Endodermal cell (in vitro differentiated cells): ENCODE results near the gene TSEN15. TPM values are rescaled to one million over a fixed set of nuclear protein-coding genes. Genes with fewer than 3 reads are reported as not detected.
A peak's percentile ranks its signal among the peaks of the same experiment; 100 is the strongest.

Experiments used
- DNase-seq: peaks from one replicate; pipeline ENCODE4 v3.0.0-alpha.2; 2017
- H3K27ac ChIP-seq: 2 replicates; pipeline ENCODE4 v1.5.1; 2013; ENCODE audit warnings: mild to moderate bottlenecking, low read depth, low read length, moderate library complexity
- H3K27me3 ChIP-seq: 2 replicates; pipeline ENCODE4 v1.6.1; 2013; ENCODE audit warnings: mild to moderate bottlenecking, low read length, moderate library complexity; ENCODE audit not compliant: insufficient read depth, control insufficient read depth, poor library complexity, severe bottlenecking
- H3K36me3 ChIP-seq: 2 replicates; pipeline ENCODE4 v1.7.0; 2013; ENCODE audit warnings: mild to moderate bottlenecking, low read length, moderate library complexity; ENCODE audit not compliant: control insufficient read depth, insufficient read depth
- H3K4me1 ChIP-seq: one replicate; pipeline ENCODE4 v1.7.0; 2013; ENCODE audit warnings: low read length; ENCODE audit not compliant: control insufficient read depth, insufficient read depth
- H3K4me3 ChIP-seq: 2 replicates; pipeline ENCODE4 v1.5.1; 2013; ENCODE audit warnings: mild to moderate bottlenecking, low read length, moderate library complexity
- H3K9ac ChIP-seq: 2 replicates; pipeline ENCODE4 v1.6.1; 2013; ENCODE audit warnings: mild to moderate bottlenecking, low read length, moderate library complexity; ENCODE audit not compliant: poor library complexity, severe bottlenecking; ENCODE audit errors: extremely low read depth
- H3K9me3 ChIP-seq: 2 replicates; pipeline ENCODE4 v1.6.1; 2013; ENCODE audit warnings: mild to moderate bottlenecking, low read length, moderate library complexity; ENCODE audit not compliant: control insufficient read depth
- H3K27ac Mint-ChIP-seq: 2 replicates; pipeline ENCODE4 v1.8.0; 2020; ENCODE audit warnings: mixed read lengths
- H3K27me3 Mint-ChIP-seq: 2 replicates; pipeline ENCODE4 v1.8.0; 2021; ENCODE audit warnings: mild to moderate bottlenecking, mixed read lengths; ENCODE audit not compliant: insufficient read depth
- H3K36me3 Mint-ChIP-seq: 2 replicates; pipeline ENCODE4 v1.8.0; 2020; ENCODE audit warnings: low read depth, mixed read lengths
- H3K4me1 Mint-ChIP-seq: 2 replicates; pipeline ENCODE4 v1.8.0; 2020; ENCODE audit warnings: mixed read lengths
- H3K4me3 Mint-ChIP-seq: 2 replicates; pipeline ENCODE4 v1.8.0; 2020; ENCODE audit warnings: mild to moderate bottlenecking, moderate library complexity, mixed read lengths
- H3K9me3 Mint-ChIP-seq: 2 replicates; pipeline ENCODE4 v1.8.0; 2020; ENCODE audit warnings: mild to moderate bottlenecking, mixed read lengths
- WGBS, 2 experiments: methylation state at CpG; one replicate each; pipeline versions ENCODE4 v1.1.5 to v1.1.7; 2013; ENCODE audit warnings: missing lambda C conversion rate in 2 of 2, mixed read lengths in 1 of 2; ENCODE audit not compliant: insufficient coverage in 1 of 2, insufficient read length in 1 of 2; 5-methylcytosine and 5-hydroxymethylcytosine counted together
- total RNA-seq, 2 donors: library from RNA; stranded (reverse); fragmentation: NEBNext Ultra II Directional in 1 of 2; extraction: Animal tissue kit (Norgen Biotek cat#: 25700) in 1 of 2; gene quantifications; 2 replicates in 1 of 2; 3 replicates in 1 of 2; pipeline ENCODE4 v1.2.1, GENCODE V29; 2021
- TF ChIP-seq, protein P1 (sequence below): fragments of 200-600 bp; sonication (generic); conservative IDR thresholded peaks from 2 replicates; pipeline ENCODE4 v1.5.0; 2021; ENCODE audit warnings: antibody characterized with exemption, mild to moderate bottlenecking

The TSEN15 gene
- total RNA-seq, 2 donors from 2014 or later = 20.4 to 22.5 TPM

DNA sequence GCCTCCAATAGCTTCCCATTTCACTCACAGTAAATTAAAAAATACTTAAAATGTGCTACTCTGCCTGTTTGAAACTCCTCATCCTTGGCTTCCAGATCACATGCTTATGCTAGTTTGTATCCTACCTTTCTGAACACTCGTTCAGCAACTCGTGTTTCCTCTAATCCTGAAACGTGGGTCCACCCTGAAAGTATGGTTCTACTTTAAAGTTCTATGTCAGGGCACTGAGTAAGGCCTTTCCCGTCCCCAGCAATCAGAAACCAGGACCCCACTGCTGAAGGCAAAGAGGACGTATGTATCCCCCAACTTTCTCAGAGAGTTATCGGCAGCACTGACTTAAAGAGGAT lies 419 bp upstream of the TSEN15 start:
- Mint-ChIP-seq H3K27me3 (no peaks in the 10 kb centered on the region), H3K4me3 (peak overlapping the region; percentile 76), H3K27ac (peak overlapping the region; percentile 96), H3K4me1 (peaks cover 40% of the 10 kb centered on the region), H3K36me3 (peaks cover 10% of the 10 kb centered on the region), H3K9me3 (peaks cover 2% of the 10 kb centered on the region)
- peak overlapping the region; percentile 78 for H3K9ac ChIP-seq
- peak overlapping the region; percentile 90 for H3K4me3 ChIP-seq
- H3K4me1 ChIP-seq = peaks cover 4% of the 10 kb centered on the region
- H3K27ac ChIP-seq = peak overlapping the region; percentile 95
- TF ChIP-seq, protein P1, sequence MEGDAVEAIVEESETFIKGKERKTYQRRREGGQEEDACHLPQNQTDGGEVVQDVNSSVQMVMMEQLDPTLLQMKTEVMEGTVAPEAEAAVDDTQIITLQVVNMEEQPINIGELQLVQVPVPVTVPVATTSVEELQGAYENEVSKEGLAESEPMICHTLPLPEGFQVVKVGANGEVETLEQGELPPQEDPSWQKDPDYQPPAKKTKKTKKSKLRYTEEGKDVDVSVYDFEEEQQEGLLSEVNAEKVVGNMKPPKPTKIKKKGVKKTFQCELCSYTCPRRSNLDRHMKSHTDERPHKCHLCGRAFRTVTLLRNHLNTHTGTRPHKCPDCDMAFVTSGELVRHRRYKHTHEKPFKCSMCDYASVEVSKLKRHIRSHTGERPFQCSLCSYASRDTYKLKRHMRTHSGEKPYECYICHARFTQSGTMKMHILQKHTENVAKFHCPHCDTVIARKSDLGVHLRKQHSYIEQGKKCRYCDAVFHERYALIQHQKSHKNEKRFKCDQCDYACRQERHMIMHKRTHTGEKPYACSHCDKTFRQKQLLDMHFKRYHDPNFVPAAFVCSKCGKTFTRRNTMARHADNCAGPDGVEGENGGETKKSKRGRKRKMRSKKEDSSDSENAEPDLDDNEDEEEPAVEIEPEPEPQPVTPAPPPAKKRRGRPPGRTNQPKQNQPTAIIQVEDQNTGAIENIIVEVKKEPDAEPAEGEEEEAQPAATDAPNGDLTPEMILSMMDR = no peak
- DNase-seq = no peak
- peaks cover 11% of the 10 kb centered on the region for H3K9me3 ChIP-seq
- WGBS, 2 experiments = 17 to 26% methylated on average over 6 of the region's 6 CpGs
- H3K27me3 ChIP-seq = no peaks in the 10 kb centered on the region
- peaks cover 7% of the 10 kb centered on the region for H3K36me3 ChIP-seq

DNA sequence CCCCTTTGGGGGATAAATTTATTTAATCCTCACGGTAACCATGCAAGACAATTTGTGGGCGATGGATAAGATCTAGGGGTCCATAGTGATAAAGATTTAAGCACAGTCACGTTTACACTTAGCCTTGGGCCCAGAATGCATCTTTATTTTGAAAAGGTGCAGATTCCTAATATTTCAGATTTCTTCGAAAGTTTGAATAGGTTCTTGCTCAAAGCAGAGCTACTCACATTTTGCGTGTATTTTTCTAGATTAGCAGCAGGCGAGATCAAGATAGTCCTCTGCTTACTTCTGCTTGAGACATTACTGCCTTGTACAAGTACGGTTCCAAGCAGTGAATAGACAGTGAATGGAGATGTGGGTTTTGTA lies 647 bp downstream of the TSEN15 start:
- Histone ChIP-seq H3K4me1 (peaks cover 4% of the 10 kb centered on the region), H3K9me3 (peaks cover 11% of the 10 kb centered on the region), H3K4me3 (peak overlapping the region; percentile 90), H3K36me3 (peaks cover 7% of the 10 kb centered on the region), H3K9ac (peak overlapping the region; percentile 78), H3K27me3 (no peaks in the 10 kb centered on the region), H3K27ac (peak overlapping the region; percentile 95)
- DNase-seq = no peak
- peak overlapping the region; percentile 76 for H3K4me3 Mint-ChIP-seq
- peak overlapping the region; percentile 96 for H3K27ac Mint-ChIP-seq
- 26 to 31% methylated on average over 6 to 7 of the region's 7 CpGs for WGBS, 2 experiments
- H3K9me3 Mint-ChIP-seq = peaks cover 2% of the 10 kb centered on the region
- H3K36me3 Mint-ChIP-seq = peaks cover 12% of the 10 kb centered on the region
- H3K4me1 Mint-ChIP-seq = peaks cover 40% of the 10 kb centered on the region
- TF ChIP-seq, protein P1 = no peak
- no peaks in the 10 kb centered on the region for H3K27me3 Mint-ChIP-seq

DNA sequence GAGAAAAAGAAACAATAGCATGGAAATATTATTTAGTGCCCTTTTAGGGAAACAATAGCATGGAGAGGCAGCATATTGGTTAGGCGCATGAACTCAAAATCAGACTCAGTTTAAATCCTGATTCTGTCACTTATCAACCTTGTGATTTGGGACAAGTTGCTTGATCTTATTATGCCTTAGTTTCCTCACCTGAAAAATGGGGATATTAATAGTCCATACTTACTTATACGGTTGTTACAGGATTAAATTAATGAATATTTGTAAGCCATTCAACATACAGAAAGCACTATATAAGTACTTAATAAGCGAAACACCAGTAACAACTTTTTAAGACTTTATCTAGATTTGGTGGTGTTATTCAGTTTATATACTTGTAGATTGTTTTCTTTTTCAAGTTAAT lies 1.2 kb downstream of the TSEN15 start:
- Mint-ChIP-seq H3K4me3 (peak overlapping the region; percentile 76), H3K9me3 (peaks cover 2% of the 10 kb centered on the region), H3K27ac (no peak overlapping the region), H3K27me3 (no peaks in the 10 kb centered on the region), H3K4me1 (peaks cover 35% of the 10 kb centered on the region), H3K36me3 (peaks cover 12% of the 10 kb centered on the region)
- H3K27ac ChIP-seq = no peak overlapping the region
- H3K4me3 ChIP-seq = peak overlapping the region; percentile 90
- H3K9ac ChIP-seq = no peak overlapping the region
- WGBS, 2 experiments = 97 to 100% methylated on average over 1 to 2 of the region's 3 CpGs
- no peak for DNase-seq
- TF ChIP-seq, protein P1 = no peak
- H3K36me3 ChIP-seq = peaks cover 7% of the 10 kb centered on the region
- peaks cover 11% of the 10 kb centered on the region for H3K9me3 ChIP-seq
- no peaks in the 10 kb centered on the region for H3K27me3 ChIP-seq
- H3K4me1 ChIP-seq = peaks cover 4% of the 10 kb centered on the region
